NCI-H2081 treated with DMSO at 0.1 percent for 48 hours (cell line): ENCODE data around the gene WNK2.

Experiments
- DNase-seq: peaks from one replicate; lab custom pipeline; 2025; lab: John Stamatoyannopoulos, UW

The WNK2 gene

GRCh38 chr9:93255494-93255867 lies 71.5 kb downstream of the WNK2 start:
- no peak for DNase-seq

GRCh38 chr9:93255994-93256877 lies 72.3 kb downstream of the WNK2 start:
- DNase-seq: no peak

- no peak for DNase-seq
Observed at GRCh38 chr9:93256878-93257807, 73.2 kb downstream of the WNK2 start.

GRCh38 chr9:93257808-93258331 lies 73.9 kb downstream of the WNK2 start:
- DNase-seq: no peak

- DNase-seq: no peak
Observed at GRCh38 chr9:93258419-93258817, 74.5 kb downstream of the WNK2 start.

GRCh38 chr9:93258818-93259489 lies 75.0 kb downstream of the WNK2 start:
- DNase-seq: no peak

GRCh38 chr9:93259490-93260262 lies 75.7 kb downstream of the WNK2 start:
- DNase-seq: no peak

GRCh38 chr9:93260263-93261066 lies 76.5 kb downstream of the WNK2 start:
- no peak for DNase-seq

- DNase-seq: no peak
Observed at GRCh38 chr9:93261281-93261680, 77.3 kb downstream of the WNK2 start.

GRCh38 chr9:93261735-93262523 lies 78.0 kb downstream of the WNK2 start:
- no peak for DNase-seq

- peak; percentile 41 for DNase-seq
Observed at GRCh38 chr9:93262537-93263310, 78.8 kb downstream of the WNK2 start.

GRCh38 chr9:93263334-93264229 lies 79.6 kb downstream of the WNK2 start:
- DNase-seq: no peak

- DNase-seq: no peak
Observed at GRCh38 chr9:93264338-93265125, 80.6 kb downstream of the WNK2 start.

GRCh38 chr9:93265301-93265971 lies 81.5 kb downstream of the WNK2 start:
- no peak for DNase-seq

GRCh38 chr9:93265972-93266371 lies 82.0 kb downstream of the WNK2 start:
- DNase-seq: no peak

GRCh38 chr9:93266521-93267001 lies 82.6 kb downstream of the WNK2 start:
- DNase-seq: no peak
